Uterus (tissue), 4 donors: ENCODE data around the gene HM13. TPM values are rescaled to one million over a fixed set of nuclear protein-coding genes. Genes with fewer than 3 reads are reported as not detected.

Source experiments
- DNase-seq, 2 donors: peaks; one replicate each; pipeline ENCODE4 v3.0.0-alpha.2; 2019 to 2020
- H3K27ac ChIP-seq, 2 donors: fragments of 200-600 bp; sonication (generic); 1 replicate in 1 of 2; 2 replicates in 1 of 2; pipeline ENCODE4 v1.5.1; 2016 to 2018
- H3K27me3 ChIP-seq, 2 donors: fragments of 200-600 bp; sonication (generic); one replicate each; pipeline ENCODE4 v1.5.1; 2018 to 2019; ENCODE audit warnings: control low read depth in 1 of 2
- H3K36me3 ChIP-seq, 2 donors: fragments of 200-600 bp; sonication (generic); one replicate each; pipeline ENCODE4 v1.5.1; 2019; ENCODE audit warnings: control low read depth in 1 of 2
- H3K4me1 ChIP-seq, 2 donors: fragments of 200-600 bp; sonication (generic); one replicate each; pipeline ENCODE4 v1.5.1; 2018 to 2019; ENCODE audit warnings: control low read depth in 1 of 2
- H3K4me3 ChIP-seq, 2 donors: fragments of 200-600 bp; sonication (generic); 1 replicate in 1 of 2; 2 replicates in 1 of 2; pipeline ENCODE4 v1.5.1; 2018 to 2019; ENCODE audit warnings: mild to moderate bottlenecking in 1 of 2
- H3K9me3 ChIP-seq, 2 donors: fragments of 200-600 bp; sonication (generic); one replicate each; pipeline ENCODE4 v1.5.1; 2019; ENCODE audit warnings: control low read depth in 1 of 2
- POLR2A ChIP-seq, 2 donors: fragments of 450-650 bp; IDR thresholded peaks; one replicate each; pipeline ENCODE4 v1.6.1; 2016; ENCODE audit warnings: antibody characterized with exemption in 2 of 2, mild to moderate bottlenecking in 1 of 2, moderate library complexity in 1 of 2
- intact Hi-C: fragments of 100-400 bp; cut with DNase I; formaldehyde crosslinking; loops from one replicate; pipeline ENCODE4 v1.15.1; 2023; ENCODE audit warnings: low total_unique reads
- total RNA-seq, 4 donors: library from RNA; depleted of rRNA in 3 of 4; stranded (reverse); fragments of >200 nt in 3 of 4; gene quantifications; one replicate each; pipeline versions ENCODE4 v1.1.0 to v1.2.4, GENCODE V29; 2014 to 2023
- TF ChIP-seq, protein P1 (sequence below), 4 experiments: fragments of 200-600 bp in 2 of 4; fragments of 450-650 bp in 2 of 4; sonication (generic) in 2 of 4; IDR thresholded peaks; one replicate each; pipeline ENCODE4 v1.5.1; 2016 to 2019; ENCODE audit warnings: antibody characterized with exemption in 4 of 4, mild to moderate bottlenecking in 2 of 4, moderate library complexity in 1 of 4
- donor health status: DM: yes; HTN: yes; CAD: no.

The HM13 gene
- total RNA-seq, 4 donors from 2014 or later = 40.7 to 147 (median 56.0) TPM

DNA sequence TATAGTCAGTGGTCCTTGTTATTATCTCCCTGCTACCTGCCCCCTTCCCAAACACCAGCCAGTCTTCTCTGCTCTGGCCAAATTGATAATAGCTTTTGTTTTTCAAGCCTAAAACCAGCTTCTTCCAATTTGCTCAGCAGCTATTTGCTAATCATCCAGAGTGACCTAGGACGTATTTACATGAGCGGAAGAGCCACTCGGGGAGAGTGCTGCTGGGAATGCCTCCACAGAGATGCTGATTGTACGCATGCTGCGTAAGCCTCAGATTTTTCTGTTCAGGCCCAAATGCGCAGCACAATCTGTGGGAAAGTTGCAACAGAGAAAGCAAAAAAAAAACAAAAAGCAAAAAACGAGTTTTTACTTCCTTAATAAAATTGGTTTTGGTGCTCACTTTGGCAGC is 66.5 kb downstream of the HM13 start:
- H3K27ac ChIP-seq = no peak overlapping the region
- no peak overlapping the region for H3K4me3 ChIP-seq
- intact Hi-C loops = no loop called here
- H3K27me3 ChIP-seq = no peaks in the 10 kb centered on the region
- no peak for DNase-seq
- no peak for TF ChIP-seq POLR2A (IDR thresholded peaks at IDR 0.05)
- TF ChIP-seq, protein P1, sequence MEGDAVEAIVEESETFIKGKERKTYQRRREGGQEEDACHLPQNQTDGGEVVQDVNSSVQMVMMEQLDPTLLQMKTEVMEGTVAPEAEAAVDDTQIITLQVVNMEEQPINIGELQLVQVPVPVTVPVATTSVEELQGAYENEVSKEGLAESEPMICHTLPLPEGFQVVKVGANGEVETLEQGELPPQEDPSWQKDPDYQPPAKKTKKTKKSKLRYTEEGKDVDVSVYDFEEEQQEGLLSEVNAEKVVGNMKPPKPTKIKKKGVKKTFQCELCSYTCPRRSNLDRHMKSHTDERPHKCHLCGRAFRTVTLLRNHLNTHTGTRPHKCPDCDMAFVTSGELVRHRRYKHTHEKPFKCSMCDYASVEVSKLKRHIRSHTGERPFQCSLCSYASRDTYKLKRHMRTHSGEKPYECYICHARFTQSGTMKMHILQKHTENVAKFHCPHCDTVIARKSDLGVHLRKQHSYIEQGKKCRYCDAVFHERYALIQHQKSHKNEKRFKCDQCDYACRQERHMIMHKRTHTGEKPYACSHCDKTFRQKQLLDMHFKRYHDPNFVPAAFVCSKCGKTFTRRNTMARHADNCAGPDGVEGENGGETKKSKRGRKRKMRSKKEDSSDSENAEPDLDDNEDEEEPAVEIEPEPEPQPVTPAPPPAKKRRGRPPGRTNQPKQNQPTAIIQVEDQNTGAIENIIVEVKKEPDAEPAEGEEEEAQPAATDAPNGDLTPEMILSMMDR (IDR thresholded peaks at IDR 0.05) = no peak
- H3K36me3 ChIP-seq = no peaks in the 10 kb centered on the region
- H3K4me1 ChIP-seq = no peaks in the 10 kb centered on the region
- no peaks in the 10 kb centered on the region for H3K9me3 ChIP-seq

DNA sequence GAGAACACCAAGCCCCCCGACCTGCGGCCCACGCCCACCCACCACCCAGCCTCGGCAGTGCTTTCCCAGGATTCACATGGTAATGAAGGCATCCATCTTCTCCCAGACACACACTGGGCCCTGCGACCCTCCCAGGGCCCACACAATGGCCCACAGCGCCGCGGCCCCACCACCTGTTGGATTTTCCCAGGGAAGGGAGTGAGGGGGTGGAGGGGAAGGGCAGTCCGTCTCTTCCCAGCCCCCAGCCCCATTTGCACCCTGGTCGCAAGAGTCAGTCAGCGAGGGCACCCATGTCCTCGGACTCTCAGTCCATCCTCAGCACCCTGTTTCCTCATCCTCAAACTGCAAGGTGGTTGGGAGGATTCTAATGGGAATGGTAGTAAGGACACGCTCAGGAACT is 67.1 kb downstream of the HM13 start:
- DNase-seq = no peak
- Histone ChIP-seq H3K4me1 (no peaks in the 10 kb centered on the region), H3K36me3 (no peaks in the 10 kb centered on the region), H3K27me3 (no peaks in the 10 kb centered on the region), H3K4me3 (no peak overlapping the region), H3K9me3 (no peaks in the 10 kb centered on the region), H3K27ac (no peak overlapping the region)
- intact Hi-C loops = no loop called here
- no peak for TF ChIP-seq POLR2A (IDR thresholded peaks at IDR 0.05)
- TF ChIP-seq, protein P1 (IDR thresholded peaks at IDR 0.05) = no peak

DNA sequence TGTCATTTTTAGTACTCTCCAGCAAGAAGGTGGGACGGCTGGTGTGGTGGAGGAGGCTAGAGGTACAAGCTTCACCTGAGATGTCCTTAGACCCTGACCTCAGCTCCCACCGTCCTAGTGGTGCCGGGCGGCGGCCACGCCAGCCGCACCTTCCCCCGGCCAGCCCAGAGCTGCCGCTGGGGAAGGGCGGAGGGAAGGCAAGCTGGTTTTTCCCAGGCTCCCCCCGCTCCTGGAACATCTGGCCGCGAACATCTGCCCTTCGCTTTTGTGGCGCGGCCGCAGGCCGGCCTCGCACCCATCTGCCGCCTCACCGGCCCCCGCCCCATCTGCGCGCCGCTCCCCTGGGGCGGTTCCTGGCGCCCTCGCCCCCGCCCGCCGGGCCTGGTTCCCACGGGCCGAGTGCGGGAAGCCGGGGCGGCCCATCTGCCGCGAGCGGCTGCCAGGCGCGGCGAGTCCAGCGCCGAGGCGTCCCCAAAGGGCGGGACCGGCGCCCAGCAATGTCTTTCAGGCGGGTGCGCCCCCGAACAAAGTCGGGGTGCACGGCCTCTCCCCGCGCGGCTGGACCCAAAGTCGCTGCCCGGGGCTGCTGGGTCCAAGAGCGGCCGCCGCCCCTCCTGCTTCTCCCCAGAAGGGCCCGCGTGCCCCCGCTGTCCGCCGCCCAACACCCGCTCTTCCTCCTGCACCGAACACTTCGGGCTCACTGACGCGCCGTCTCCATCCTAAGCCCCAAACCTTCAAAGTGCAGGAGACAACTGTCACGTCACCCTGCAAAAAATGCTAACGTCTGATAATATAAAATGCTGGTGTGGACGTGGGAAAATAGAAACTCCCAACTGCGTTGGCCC is 73.5 kb downstream of the HM13 start:
- peak overlapping the region; percentile 61 to 77 for H3K27ac ChIP-seq
- H3K9me3 ChIP-seq = no peaks in the 10 kb centered on the region
- intact Hi-C loops = no loop called here
- H3K4me1 ChIP-seq = no peaks in the 10 kb centered on the region
- DNase-seq = no peak
- peak overlapping the region; percentile 22 to 44 for H3K4me3 ChIP-seq
- no peaks in the 10 kb centered on the region for H3K27me3 ChIP-seq
- TF ChIP-seq POLR2A (IDR thresholded peaks at IDR 0.05) = peak in 1 of 2 donors; percentile 37
- TF ChIP-seq, protein P1 (IDR thresholded peaks at IDR 0.05) = no peak
- no peaks in the 10 kb centered on the region for H3K36me3 ChIP-seq

DNA sequence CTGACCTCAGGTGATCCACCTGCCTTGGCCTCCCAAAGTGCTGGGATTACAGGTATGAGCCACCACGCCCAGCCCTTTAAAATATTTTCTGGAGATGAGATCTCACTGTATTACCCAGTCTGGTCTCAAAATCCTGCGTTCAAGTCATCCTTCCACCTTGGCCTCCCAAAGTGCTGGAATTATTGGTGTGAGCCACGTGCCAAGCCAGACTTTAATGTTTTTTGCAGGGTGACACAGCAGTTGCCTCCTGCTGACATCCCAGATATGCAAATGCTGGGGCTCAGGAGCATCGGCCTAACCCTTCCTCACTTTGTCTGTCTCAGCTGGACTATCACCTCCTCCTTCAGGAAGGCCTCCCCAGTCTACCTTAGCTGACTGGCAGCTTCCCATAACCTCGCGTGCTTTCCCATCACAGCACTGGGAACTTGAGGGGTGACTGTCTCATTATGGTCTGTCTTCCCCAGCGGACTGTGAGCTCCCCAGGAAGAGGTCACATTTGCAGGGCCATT is 76.5 kb downstream of the HM13 start:
- Histone ChIP-seq H3K9me3 (no peaks in the 10 kb centered on the region), H3K4me3 (no peak overlapping the region), H3K27me3 (no peaks in the 10 kb centered on the region), H3K27ac (no peak overlapping the region), H3K36me3 (no peaks in the 10 kb centered on the region), H3K4me1 (no peaks in the 10 kb centered on the region)
- no peak for DNase-seq
- intact Hi-C loops = no loop called here
- no peak for TF ChIP-seq POLR2A (IDR thresholded peaks at IDR 0.05)
- TF ChIP-seq, protein P1 (IDR thresholded peaks at IDR 0.05) = no peak

DNA sequence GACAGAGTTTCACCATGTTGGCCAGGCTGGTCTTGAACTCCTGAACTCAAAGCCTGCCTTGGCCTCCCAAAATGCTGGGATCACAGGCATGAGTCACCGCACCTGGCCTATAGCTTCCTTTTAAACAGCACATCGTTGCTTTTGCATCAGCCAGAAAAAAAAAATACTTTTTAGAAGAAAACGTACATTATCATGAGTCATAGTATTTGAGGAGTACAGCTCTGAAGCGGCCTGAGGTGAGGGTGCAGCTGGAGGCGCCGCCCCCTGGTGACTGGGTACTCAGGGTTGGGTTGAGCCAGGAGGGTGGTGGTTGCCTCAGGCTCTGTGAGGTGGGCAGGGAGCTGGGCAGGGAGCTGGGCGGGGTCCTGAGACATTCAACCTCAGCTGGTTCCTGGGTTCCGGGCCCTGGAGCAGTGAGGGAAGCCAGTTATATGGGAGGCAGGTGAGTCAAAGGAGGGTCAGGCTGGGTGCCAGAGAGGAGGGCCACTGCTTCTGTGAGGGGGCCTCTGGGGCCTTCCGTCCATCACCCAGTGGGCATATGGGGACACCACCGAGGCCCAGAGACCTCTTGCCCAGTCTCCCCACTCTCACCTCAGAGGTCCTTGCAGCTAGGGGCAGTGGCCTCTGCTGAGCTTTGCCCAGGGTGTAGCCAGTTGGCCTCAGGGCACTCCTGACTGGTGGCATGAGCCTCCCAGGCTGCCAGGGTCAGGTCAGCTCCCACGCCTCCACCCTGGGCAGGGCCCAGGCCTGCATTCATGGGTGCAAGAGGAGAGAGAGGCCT is 79.2 kb downstream of the HM13 start:
- intact Hi-C loops = no loop called here

More for the DNA sequence above, 79.2 kb downstream of the HM13 start:
- Histone ChIP-seq H3K4me1 (no peaks in the 10 kb centered on the region), H3K36me3 (no peaks in the 10 kb centered on the region), H3K27ac (no peak overlapping the region), H3K27me3 (no peaks in the 10 kb centered on the region), H3K4me3 (no peak overlapping the region), H3K9me3 (no peaks in the 10 kb centered on the region)
- DNase-seq = no peak
- TF ChIP-seq, protein P1 (IDR thresholded peaks at IDR 0.05) = no peak
- TF ChIP-seq POLR2A (IDR thresholded peaks at IDR 0.05) = peak in 1 of 2 donors; percentile 19
